NCI-H2227 (cell line): ENCODE data around the gene PGR.
"Not testable (repeated sequence)": the region's sequence is repeated elsewhere in the genome, so short reads cannot be mapped to it uniquely, and the experiment has no call there.

ENCODE experiments used
- DNase-seq: peaks from one replicate; lab custom pipeline; 2025; ENCODE audit not compliant: unreplicated experiment; lab: John Stamatoyannopoulos, UW

PGR gene

DNA sequence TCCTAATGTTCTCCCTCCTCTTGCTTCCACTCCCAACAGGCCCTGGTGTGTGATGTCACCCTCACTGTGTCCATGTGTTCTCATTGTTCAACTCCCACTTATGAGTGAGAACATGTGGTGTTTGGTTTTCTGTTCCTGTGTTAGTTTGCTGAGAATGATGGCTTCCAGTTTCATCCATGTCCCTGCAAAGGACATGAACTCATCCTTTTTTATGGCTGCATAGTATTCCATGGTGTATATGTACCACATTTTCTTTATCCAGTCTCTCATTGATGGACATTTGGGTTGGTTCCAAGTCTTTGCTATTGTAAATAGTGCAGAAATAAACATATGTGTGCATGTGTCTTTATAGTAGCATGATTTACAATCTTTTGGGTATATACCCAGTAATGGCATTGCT lies 115.9 kb downstream of the PGR start:
- not testable (repeated sequence) for DNase-seq

DNA sequence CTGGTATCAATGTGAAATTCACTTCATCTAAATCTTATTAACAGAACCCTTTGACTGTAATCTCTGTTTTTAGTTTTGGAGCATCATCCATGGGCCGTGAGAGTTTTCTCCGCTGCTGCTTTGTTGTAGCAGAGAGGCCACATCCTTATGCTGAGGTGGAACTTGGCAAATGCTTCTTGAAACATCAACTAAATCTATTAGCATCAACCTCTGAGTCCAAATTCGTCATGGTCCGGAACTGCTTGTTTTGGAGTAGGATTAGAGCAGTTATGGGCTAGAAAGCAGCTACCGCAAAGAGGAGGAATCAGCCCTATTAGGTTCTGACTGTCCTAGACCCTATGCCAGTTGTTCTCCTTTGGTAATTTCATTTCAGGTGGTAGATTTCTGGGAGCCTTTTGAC lies 117.7 kb downstream of the PGR start:
- no peak for DNase-seq

DNA sequence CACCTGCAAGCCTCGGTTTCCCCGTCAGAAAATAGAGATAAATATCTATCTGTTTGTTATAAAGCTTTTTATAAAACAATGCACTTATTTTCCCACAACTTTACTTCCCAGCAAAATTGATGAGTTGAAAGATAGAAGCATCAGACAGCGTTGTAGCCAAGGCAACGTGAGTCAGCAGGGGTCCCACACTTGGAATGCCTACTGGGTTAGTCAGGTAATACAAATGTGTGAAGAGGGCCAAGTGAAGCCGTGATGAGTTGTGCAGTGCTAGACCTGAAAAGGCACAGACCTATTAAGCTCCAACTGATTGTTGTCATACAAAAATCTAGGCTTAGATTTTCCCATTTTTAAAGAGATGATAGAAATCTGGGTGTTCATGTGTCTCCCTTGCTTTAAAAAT lies 118.7 kb downstream of the PGR start:
- DNase-seq = no peak

DNA sequence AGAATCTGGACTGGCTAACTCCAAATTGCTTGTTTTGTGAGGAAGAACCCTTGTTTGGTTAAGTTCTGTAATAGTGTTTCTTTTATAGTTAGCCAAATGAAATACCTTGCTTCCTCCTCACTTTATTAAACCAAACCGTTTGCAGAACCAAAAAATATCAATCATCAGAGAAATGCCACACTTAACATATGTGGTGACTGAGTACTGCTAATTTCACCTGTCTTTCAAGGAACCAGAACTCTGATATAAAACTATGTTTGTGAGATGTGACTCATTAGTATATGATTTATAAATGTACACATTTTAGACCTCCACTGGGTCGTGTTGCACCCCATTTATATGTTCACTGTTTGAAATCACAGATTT lies 119.9 kb downstream of the PGR start:
- no peak for DNase-seq

DNA sequence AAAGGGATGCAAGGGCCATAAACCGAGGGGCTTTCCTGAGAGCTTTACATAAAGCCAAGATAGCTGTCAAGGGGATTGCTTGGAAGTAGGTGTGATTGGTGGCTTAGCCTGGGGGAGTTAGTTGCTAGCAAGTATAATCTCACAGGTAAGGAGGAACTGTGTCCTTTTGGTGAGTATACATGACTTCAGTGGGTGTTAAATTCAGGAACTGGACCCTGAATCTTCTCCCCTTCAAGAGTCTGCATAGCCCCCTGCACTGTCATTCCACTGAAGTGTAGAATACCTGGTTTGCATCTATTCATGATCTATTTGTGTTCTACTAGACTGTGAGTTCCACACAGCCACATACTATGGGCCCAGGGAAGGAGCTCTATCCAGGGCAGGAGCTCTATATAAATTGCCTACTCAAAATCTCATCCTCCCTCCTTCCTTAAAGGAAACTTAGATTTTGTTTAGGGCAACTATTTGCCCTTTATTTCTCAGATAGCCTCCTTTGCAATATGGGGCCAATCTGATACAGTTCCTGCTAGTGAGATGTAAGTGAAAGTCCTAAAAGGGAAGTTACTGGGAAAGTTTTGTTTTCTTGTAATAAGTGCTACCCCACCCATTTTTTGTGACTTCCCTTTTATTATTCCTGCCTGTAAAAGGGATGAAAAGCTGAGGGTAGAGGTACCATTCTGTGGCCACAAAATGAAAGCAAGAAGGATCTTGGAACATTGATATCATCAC lies 120.5 kb downstream of the PGR start:
- no peak for DNase-seq

DNA sequence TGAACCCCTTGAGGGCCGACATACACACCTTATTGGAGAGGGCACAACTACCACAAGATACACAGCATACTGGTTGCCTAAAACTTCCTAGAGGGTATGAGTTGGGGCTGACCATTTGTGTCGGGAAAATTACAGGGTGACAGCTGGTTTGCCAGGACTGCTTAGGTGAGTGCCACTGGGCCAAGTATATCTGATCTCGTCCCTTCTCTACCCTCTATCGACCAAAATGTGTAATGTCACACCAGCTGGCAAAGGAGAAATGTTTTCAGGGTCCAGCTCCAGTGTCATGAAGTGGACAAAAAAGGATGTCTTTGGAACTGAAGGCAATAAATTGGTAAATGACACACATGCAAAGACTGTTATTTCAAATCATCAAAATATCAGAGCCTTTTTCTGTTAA lies 126.1 kb downstream of the PGR start:
- no peak for DNase-seq

DNA sequence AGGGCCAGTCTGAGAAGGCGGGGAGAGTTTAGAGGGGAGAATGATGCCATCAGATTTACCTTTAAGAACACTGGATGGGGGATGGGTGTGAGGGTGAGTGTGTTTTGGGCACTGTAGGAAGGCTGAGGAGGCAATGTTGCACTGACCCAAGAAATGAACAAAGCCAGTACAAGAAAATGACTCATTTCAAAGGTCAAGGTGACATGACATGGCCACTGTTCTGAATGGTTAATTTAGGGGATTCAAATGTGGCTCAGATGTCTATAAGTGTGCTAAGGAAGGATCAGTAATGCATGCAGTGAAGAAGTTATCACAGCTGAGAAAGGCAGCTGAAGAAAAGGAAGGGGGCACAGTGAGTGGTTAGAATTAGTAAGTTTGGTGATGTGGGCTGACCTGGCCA lies 129.9 kb downstream of the PGR start:
- DNase-seq = no peak

DNA sequence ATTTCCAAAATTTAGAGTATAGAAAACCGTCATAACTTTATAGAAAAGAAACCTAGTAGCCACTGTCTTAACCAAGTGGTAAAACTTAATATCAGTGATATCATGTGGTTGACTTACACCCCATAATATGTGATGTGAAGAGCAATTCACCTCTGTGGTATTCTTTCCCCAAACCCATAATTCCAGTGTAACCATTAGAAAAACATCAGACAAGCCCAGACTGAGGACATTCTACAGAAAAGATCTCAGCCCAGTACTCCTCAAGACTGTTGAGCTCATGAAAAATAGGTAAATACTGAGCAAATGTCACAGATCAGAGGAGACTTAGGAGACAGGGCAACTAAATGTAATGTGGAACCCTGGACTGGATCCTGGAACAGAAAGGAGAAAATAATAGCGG lies 134.6 kb downstream of the PGR start:
- DNase-seq = no peak

DNA sequence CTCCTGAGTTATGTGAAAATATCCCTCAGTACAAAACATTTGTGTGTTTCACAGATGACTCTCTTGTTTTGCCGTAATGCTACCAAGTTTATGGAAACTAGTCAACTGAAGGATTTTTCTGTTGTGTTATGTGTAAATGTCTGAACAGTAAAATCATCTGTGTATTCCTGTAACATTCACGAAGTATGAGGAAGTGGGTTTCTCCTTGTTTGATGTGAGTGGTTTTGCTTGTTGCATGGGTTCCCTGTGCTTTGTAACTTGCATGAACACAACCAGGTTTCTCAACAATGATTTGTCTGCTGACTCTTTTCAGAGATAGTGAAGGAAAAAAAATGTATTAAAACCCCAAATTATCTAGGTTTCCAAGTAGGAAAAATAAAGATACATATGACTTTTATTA lies 138.1 kb downstream of the PGR start:
- no peak for DNase-seq

DNA sequence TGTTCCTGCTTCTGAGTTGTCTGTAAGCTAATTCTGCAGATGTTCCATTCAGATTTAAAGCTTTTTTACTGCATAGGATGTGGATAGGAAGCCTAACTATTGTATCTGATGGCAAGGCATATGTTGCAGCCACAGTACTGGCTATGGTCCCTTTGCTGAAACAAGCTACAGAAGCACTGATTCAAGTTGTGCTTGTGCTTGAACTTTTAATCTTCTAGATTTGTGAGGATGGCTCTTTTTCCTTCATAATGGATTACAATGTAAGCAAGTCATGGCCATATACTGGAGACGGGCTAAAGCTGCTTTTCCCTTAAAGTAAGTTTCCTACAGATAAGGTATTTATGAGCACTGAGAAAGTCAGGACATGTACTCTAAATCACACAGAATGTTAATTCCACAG lies 138.7 kb downstream of the PGR start:
- DNase-seq = no peak

DNA sequence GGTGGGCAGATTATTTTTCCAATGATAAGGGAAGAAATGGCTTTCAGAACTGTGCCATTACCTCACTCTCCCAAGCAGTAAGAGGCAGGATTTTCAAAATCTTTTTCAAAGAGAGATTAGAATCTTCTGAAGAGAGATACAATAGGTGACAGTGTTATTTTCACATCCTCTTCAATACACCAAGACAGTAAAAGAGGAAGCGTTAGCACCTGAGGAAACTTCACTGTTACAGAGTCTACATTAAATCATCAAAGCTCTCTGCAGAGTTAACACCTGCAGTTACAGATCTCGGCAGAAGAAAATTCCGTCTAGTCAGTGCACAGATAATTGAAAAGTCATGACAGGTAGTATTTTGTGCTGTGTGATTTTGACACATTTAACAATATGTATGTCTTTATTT lies 144.9 kb downstream of the PGR start:
- no peak for DNase-seq

DNA sequence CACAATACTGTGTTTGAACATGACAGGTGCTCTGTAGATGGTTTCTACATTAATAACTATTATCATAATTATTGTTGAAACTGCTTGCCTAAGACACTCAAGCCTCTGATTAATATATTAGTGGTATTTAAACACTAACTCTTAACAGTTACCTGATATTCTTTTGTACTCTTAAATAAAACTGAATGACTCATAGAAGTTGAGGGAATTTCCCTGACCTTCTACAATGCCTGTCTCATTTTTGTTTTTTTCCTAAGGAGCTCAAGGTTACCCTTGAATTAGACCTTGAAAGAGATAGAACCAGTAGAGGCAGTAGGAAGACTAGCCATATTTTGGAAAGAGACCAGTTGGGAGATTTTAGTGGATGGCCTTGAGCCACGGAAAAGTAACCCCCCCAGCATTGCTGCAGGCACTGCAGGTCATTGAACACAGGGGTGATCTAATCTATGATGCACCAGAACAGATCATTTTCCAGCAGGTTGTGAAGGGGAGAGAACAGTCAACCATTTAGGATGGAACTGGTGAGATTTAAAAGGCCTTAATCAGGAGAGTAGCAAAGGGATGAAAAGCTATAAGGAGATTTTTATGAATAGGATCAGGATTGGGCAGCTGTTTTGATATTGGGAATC lies 148.3 kb downstream of the PGR start:
- DNase-seq = no peak

DNA sequence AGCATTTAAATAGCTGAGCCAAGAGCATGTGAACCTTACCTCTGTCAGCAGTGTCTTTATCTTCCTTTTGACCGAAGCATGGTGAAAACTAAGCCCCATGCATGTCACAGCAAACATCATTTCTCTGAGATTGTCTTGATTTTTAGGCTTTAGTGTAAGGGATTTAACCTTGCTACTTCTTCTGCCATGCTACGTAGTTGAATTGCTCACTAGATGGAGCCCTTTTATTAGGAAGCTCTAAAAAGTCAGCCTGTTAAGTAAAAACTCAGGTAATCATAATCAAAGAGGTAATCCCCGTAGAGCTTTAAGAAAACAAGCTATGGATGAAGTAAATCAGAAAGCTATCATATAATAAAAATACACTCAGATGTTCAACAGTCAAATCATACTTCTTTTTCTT lies 149.5 kb downstream of the PGR start:
- no peak for DNase-seq
